Loucy (cell line): ENCODE data around the gene LRRC4.

Experiments used
- H2AFZ ChIP-seq: fragments of 200-600 bp; sonication (generic); 2 replicates; pipeline ENCODE4 v1.6.0; 2016; ENCODE audit warnings: antibody characterized with exemption, mild to moderate bottlenecking, low read length, moderate library complexity
- H3F3A ChIP-seq: fragments of 200-600 bp; 2 replicates; pipeline ENCODE4 v1.6.0; 2016; ENCODE audit warnings: antibody characterized with exemption, low read depth, mild to moderate bottlenecking
- H3K27me3 ChIP-seq: fragments of 200-600 bp; sonication (generic); 2 replicates; pipeline ENCODE4 v1.6.1; 2014; ENCODE audit warnings: low read length, mild to moderate bottlenecking; ENCODE audit not compliant: insufficient read depth, poor library complexity, severe bottlenecking
- H3K36me3 ChIP-seq: fragments of 200-600 bp; sonication (generic); 2 replicates; pipeline ENCODE4 v1.6.1; 2016; ENCODE audit warnings: low read length; ENCODE audit not compliant: insufficient read depth
- H3K4me1 ChIP-seq: fragments of 200-600 bp; sonication (generic); 2 replicates; pipeline ENCODE4 v1.5.1; 2014; ENCODE audit warnings: low read length, mild to moderate bottlenecking; ENCODE audit not compliant: insufficient read depth, poor library complexity, severe bottlenecking
- H3K4me2 ChIP-seq: fragments of 200-600 bp; sonication (generic); 2 replicates; pipeline ENCODE4 v1.6.0; 2014; ENCODE audit warnings: antibody characterized with exemption, low read length, low read depth, mild to moderate bottlenecking; ENCODE audit not compliant: poor library complexity, severe bottlenecking
- H3K4me3 ChIP-seq: fragments of 200-600 bp; sonication (generic); 2 replicates; pipeline ENCODE4 v1.5.1; 2014; ENCODE audit warnings: low read length, mild to moderate bottlenecking, mixed read lengths; ENCODE audit not compliant: poor library complexity, severe bottlenecking
- H3K79me2 ChIP-seq: fragments of 200-600 bp; sonication (generic); 2 replicates; pipeline ENCODE4 v1.6.1; 2014; ENCODE audit warnings: low read length; ENCODE audit not compliant: insufficient read depth
- H3K9ac ChIP-seq: fragments of 200-600 bp; sonication (generic); 2 replicates; pipeline ENCODE4 v1.6.0; 2014; ENCODE audit warnings: mild to moderate bottlenecking, low read depth, low read length, moderate library complexity; ENCODE audit not compliant: poor library complexity, severe bottlenecking
- H3K9me2 ChIP-seq: fragments of 200-600 bp; sonication (generic); replicated peaks from 2 replicates; pipeline ENCODE4 v1.6.1; 2016; ENCODE audit warnings: low read depth, low read length, mixed read lengths
- H3K9me3 ChIP-seq: fragments of 200-600 bp; sonication (generic); 2 replicates; pipeline ENCODE4 v1.6.1; 2014; ENCODE audit warnings: mild to moderate bottlenecking, antibody characterized with exemption, low read length, low read depth; ENCODE audit not compliant: insufficient read depth
- H4K20me1 ChIP-seq: fragments of 200-600 bp; sonication (generic); 2 replicates; pipeline ENCODE4 v1.6.0; 2014; ENCODE audit warnings: antibody characterized with exemption, low read length, mild to moderate bottlenecking; ENCODE audit not compliant: insufficient read depth, poor library complexity, severe bottlenecking
- EZH2phosphoT487 ChIP-seq: fragments of 200-600 bp; IDR thresholded peaks from 2 replicates; pipeline ENCODE4 v1.6.1; 2018; ENCODE audit warnings: antibody characterized with exemption, mild to moderate bottlenecking, moderate library complexity, borderline replicate concordance
- TF ChIP-seq, protein P1 (sequence below): fragments of 200-600 bp; sonication (generic); conservative IDR thresholded peaks from 2 replicates; pipeline ENCODE4 v1.5.1; 2014; ENCODE audit warnings: mild to moderate bottlenecking, antibody characterized with exemption, low read length

The LRRC4 gene

GRCh38 chr7:128010391-128011127, 20.7 kb downstream of the LRRC4 start:
- peaks cover 18% of the 10 kb centered on the region; the same call in 1 of the 2 replicates for H3K36me3 ChIP-seq

DNA sequence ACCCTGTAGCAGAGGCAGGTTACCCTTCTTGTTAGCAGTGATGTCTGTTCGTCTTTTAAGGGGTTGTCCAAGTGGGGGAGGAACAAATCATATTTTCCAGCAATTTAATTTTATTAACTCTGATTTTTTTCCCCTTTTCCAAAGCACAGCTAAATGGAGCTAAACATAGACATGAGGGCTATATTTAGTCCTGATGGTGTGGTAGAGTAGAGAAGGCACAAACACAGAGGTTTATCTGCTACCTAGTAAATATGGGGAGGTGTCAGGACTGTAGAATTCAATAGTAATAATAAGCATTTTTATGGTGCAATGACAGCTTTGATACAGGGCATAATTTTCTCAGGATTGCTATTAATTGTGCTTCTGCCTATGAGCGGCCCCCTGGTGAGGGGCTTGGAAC, 22.5 kb downstream of the LRRC4 start:
- Histone ChIP-seq H3K79me2 (no peaks in the 10 kb centered on the region), H4K20me1 (peaks cover 14% of the 10 kb centered on the region), H3K4me2 (no peak overlapping the region), H2AFZ (no peak overlapping the region), H3K4me3 (no peak overlapping the region), H3K9ac (no peak overlapping the region), H3K36me3 (peaks cover 12% of the 10 kb centered on the region; the same call in 1 of the 2 replicates), H3K9me2 (no peaks in the 10 kb centered on the region), H3K27me3 (no peaks in the 10 kb centered on the region), H3F3A (no peaks in the 10 kb centered on the region), H3K9me3 (no peaks in the 10 kb centered on the region), H3K4me1 (peaks cover 13% of the 10 kb centered on the region)
- TF ChIP-seq, protein P1, sequence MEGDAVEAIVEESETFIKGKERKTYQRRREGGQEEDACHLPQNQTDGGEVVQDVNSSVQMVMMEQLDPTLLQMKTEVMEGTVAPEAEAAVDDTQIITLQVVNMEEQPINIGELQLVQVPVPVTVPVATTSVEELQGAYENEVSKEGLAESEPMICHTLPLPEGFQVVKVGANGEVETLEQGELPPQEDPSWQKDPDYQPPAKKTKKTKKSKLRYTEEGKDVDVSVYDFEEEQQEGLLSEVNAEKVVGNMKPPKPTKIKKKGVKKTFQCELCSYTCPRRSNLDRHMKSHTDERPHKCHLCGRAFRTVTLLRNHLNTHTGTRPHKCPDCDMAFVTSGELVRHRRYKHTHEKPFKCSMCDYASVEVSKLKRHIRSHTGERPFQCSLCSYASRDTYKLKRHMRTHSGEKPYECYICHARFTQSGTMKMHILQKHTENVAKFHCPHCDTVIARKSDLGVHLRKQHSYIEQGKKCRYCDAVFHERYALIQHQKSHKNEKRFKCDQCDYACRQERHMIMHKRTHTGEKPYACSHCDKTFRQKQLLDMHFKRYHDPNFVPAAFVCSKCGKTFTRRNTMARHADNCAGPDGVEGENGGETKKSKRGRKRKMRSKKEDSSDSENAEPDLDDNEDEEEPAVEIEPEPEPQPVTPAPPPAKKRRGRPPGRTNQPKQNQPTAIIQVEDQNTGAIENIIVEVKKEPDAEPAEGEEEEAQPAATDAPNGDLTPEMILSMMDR, result no peak
- TF ChIP-seq EZH2phosphoT487, result no peak

More at GRCh38 chr7:128010391-128011127, 20.7 kb downstream of the LRRC4 start:
- H4K20me1 ChIP-seq, result no peaks in the 10 kb centered on the region
- H3K9ac ChIP-seq, result no peak overlapping the region
- H3K9me2 ChIP-seq, result no peaks in the 10 kb centered on the region
- no peaks in the 10 kb centered on the region for H3K9me3 ChIP-seq
- no peaks in the 10 kb centered on the region for H3K27me3 ChIP-seq
- H3K4me3 ChIP-seq, result no peak overlapping the region
- no peaks in the 10 kb centered on the region for H3K79me2 ChIP-seq
- no peak overlapping the region for H3K4me2 ChIP-seq
- no peak overlapping the region for H2AFZ ChIP-seq
- H3F3A ChIP-seq, result no peaks in the 10 kb centered on the region
- TF ChIP-seq EZH2phosphoT487, result no peak
- TF ChIP-seq, protein P1, result peak; percentile 46
- H3K4me1 ChIP-seq, result no peaks in the 10 kb centered on the region

DNA sequence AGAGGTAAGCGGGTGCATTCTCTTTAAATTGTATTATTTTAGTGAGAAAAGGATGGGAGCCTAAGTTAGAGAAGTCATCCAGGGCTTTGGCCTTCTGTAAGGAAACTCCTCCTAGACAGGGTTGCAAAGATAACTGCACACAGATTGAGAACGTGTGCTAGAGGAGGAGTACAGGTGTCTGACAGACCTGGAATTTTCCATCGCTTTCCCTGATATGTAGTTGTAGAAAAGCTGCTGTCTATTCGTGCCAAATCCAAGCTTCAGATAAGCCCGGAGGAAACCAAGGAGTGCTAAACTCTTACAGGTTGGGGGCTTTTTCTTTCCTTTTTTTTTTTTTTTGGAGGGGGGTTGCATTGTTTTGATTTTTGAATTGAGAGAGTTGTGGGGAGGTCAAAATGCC, 23.1 kb downstream of the LRRC4 start:
- H3K4me2 ChIP-seq, result no peak overlapping the region
- H3K79me2 ChIP-seq, result no peaks in the 10 kb centered on the region
- no peaks in the 10 kb centered on the region for H3F3A ChIP-seq
- H3K9me2 ChIP-seq, result no peaks in the 10 kb centered on the region
- H3K9ac ChIP-seq, result no peak overlapping the region
- no peaks in the 10 kb centered on the region for H3K9me3 ChIP-seq
- H3K4me1 ChIP-seq, result peaks cover 18% of the 10 kb centered on the region
- H3K27me3 ChIP-seq, result no peaks in the 10 kb centered on the region
- peaks cover 11% of the 10 kb centered on the region; the same call in 1 of the 2 replicates for H3K36me3 ChIP-seq
- H2AFZ ChIP-seq, result no peak overlapping the region
- TF ChIP-seq, protein P1, result no peak
- no peak for TF ChIP-seq EZH2phosphoT487
- no peak overlapping the region for H3K4me3 ChIP-seq
- H4K20me1 ChIP-seq, result peaks cover 14% of the 10 kb centered on the region
